HepG2 (cell line): ENCODE data around the gene SLC29A1. TPM values are rescaled to one million over a fixed set of nuclear protein-coding genes. Genes with fewer than 3 reads are reported as not detected.

Experiments used
- ASH2L ChIP-seq: fragments of 300-600, 200-600 bp; sonication (generic); IDR thresholded peaks from 2 replicates; pipeline ENCODE4 v1.7.0; 2017; ENCODE audit warnings: low read depth, mild to moderate bottlenecking, moderate library complexity, mixed read lengths, low read length; ENCODE audit not compliant: insufficient read length
- ATF2 ChIP-seq: sonication (generic); formaldehyde crosslinking; IDR thresholded peaks from 2 replicates; pipeline ENCODE4 v1.4.0; 2020; ENCODE audit warnings: missing genetic modification reagents
- ERF ChIP-seq: IDR thresholded peaks from 2 replicates; pipeline ENCODE4 v1.6.1; 2018; ENCODE audit warnings: missing biosample characterization, missing genetic modification reagents
- MAFF ChIP-seq: IDR thresholded peaks from 2 replicates; pipeline ENCODE4 v1.6.1; 2011; ENCODE audit warnings: low read depth, low read length, improper control_type of control experiment
- NCOA1 ChIP-seq: sonication (generic); formaldehyde crosslinking; IDR thresholded peaks from 2 replicates; pipeline ENCODE4 v1.9.0; 2021; ENCODE audit warnings: missing genetic modification reagents
- NFE2 ChIP-seq: sonication (generic); formaldehyde crosslinking; IDR thresholded peaks from 2 replicates; pipeline ENCODE4 v1.4.0; 2020; ENCODE audit warnings: missing genetic modification reagents
- NFIC ChIP-seq: IDR thresholded peaks from 2 replicates; pipeline ENCODE4 v1.6.1; 2012; ENCODE audit warnings: mild to moderate bottlenecking, low read length, inconsistent platforms
- NR2C2 ChIP-seq: sonication (generic); formaldehyde crosslinking; IDR thresholded peaks from 2 replicates; pipeline ENCODE4 v1.4.0; 2020; ENCODE audit warnings: missing genetic modification reagents, mild to moderate bottlenecking, moderate library complexity, borderline replicate concordance
- PREB ChIP-seq: sonication (generic); formaldehyde crosslinking; IDR thresholded peaks from 2 replicates; pipeline ENCODE4 v1.4.0; 2020; ENCODE audit warnings: missing genetic modification reagents
- PTBP1 ChIP-seq: fragments of 200-400 bp; formaldehyde crosslinking; IDR thresholded peaks from 2 replicates; pipeline ENCODE4 v1.6.1; 2018; ENCODE audit warnings: low read length, low read depth; ENCODE audit not compliant: poor library complexity, severe bottlenecking
- RAD51 ChIP-seq: fragments of 450-650 bp; IDR thresholded peaks from 2 replicates; pipeline ENCODE4 v1.6.1; 2016; ENCODE audit warnings: borderline replicate concordance
- SYNCRIP ChIP-seq: fragments of 200-400 bp; formaldehyde crosslinking; IDR thresholded peaks from 2 replicates; pipeline ENCODE4 v1.6.1; 2018; ENCODE audit warnings: mild to moderate bottlenecking, low read depth, low read length; ENCODE audit not compliant: insufficient read depth
- TEF ChIP-seq: sonication (generic); formaldehyde crosslinking; IDR thresholded peaks from 2 replicates; pipeline ENCODE4 v1.5.0; 2020; ENCODE audit warnings: missing genetic modification reagents
- ZHX1 ChIP-seq: sonication (generic); formaldehyde crosslinking; IDR thresholded peaks from 2 replicates; pipeline ENCODE4 v1.8.1; 2022; ENCODE audit warnings: low read depth, mild to moderate bottlenecking, missing genetic modification reagents
- ZNF350 ChIP-seq: sonication (generic); formaldehyde crosslinking; IDR thresholded peaks from 2 replicates; pipeline ENCODE4 v1.4.0; 2020; ENCODE audit warnings: mild to moderate bottlenecking, low read depth, missing genetic modification reagents, borderline replicate concordance
- ZNF468 ChIP-seq: sonication (generic); formaldehyde crosslinking; IDR thresholded peaks from 2 replicates; pipeline ENCODE4 v1.8.0; 2022; ENCODE audit warnings: mild to moderate bottlenecking, moderate library complexity, missing genetic modification reagents
- ZNF567 ChIP-seq: sonication (generic); formaldehyde crosslinking; IDR thresholded peaks from 2 replicates; pipeline ENCODE4 v1.8.1; 2023; ENCODE audit warnings: mild to moderate bottlenecking, missing genetic modification reagents, borderline replicate concordance
- ZNF780A ChIP-seq: sonication (generic); formaldehyde crosslinking; IDR thresholded peaks from 2 replicates; pipeline ENCODE4 v1.8.0; 2022; ENCODE audit warnings: mild to moderate bottlenecking, missing genetic modification reagents, moderate library complexity
- polyA plus RNA-seq, 8 experiments: library from polyadenylated mRNA; depleted of rRNA in 3 of 8; stranded (reverse) in 7 of 8; unstranded in 1 of 8; fragments of >200 nt; fragmentation: Illumina TruSeq in 4 of 8; extraction: Trizol in 4 of 8; gene quantifications; 2 replicates each; pipeline versions ENCODE4 v1.2.1 to v1.2.3, GENCODE V29; 2011 to 2016; ENCODE audit warnings: low read depth in 4 of 8, missing spikeins in 1 of 8, mixed read lengths in 1 of 8; ENCODE audit not compliant: insufficient read depth in 1 of 8
- total RNA-seq, 5 experiments: library from RNA; depleted of rRNA; stranded (reverse); fragments of >200 nt; fragmentation: Illumina TruSeq; extraction: Trizol; gene quantifications; 2 replicates each; pipeline ENCODE4 v1.2.3, GENCODE V29; 2016; ENCODE audit warnings: low read depth in 1 of 5
- TF ChIP-seq, protein P1 (sequence below): sonication (generic); formaldehyde crosslinking; IDR thresholded peaks from 2 replicates; pipeline ENCODE4 v1.4.0; 2020; ENCODE audit warnings: missing genetic modification reagents, mild to moderate bottlenecking, borderline replicate concordance

Gene SLC29A1
- total and polyA plus RNA-seq, 2 of the 13 experiments (the other 11 are each of a cell fraction or from before 2014, with no cell fraction given) = 43.2 to 106 TPM

GRCh38 chr6:44257025-44257752 lies 33.8 kb downstream of the SLC29A1 start, which contains the start of gene SLC35B2 (continued):
- TF ChIP-seq, protein P1, sequence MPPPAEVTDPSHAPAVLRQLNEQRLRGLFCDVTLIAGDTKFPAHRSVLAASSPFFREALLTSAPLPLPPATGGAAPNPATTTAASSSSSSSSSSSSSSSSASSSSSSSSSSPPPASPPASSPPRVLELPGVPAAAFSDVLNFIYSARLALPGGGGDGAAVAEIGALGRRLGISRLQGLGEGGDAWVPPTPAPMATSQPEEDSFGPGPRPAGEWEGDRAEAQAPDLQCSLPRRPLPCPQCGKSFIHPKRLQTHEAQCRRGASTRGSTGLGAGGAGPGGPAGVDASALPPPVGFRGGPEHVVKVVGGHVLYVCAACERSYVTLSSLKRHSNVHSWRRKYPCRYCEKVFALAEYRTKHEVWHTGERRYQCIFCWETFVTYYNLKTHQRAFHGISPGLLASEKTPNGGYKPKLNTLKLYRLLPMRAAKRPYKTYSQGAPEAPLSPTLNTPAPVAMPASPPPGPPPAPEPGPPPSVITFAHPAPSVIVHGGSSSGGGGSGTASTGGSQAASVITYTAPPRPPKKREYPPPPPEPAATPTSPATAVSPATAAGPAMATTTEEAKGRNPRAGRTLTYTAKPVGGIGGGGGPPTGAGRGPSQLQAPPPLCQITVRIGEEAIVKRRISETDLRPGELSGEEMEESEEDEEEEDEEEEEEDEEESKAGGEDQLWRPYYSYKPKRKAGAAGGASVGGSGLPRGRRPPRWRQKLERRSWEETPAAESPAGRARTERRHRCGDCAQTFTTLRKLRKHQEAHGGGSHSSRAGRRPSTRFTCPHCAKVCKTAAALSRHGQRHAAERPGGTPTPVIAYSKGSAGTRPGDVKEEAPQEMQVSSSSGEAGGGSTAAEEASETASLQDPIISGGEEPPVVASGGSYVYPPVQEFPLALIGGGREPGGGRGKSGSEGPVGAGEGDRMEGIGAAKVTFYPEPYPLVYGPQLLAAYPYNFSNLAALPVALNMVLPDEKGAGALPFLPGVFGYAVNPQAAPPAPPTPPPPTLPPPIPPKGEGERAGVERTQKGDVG (CRISPR knock-in tag) = 0 out of 2 replicates have a peak, but pooled peaks have one; percentile 31
- TF ChIP-seq NFIC (peak; percentile 60; the same call in 1 of the 2 replicates), TEF (CRISPR knock-in tag) (no peak), ASH2L (peak; percentile 95), ZNF350 (peak; percentile 90), ERF (CRISPR knock-in tag) (peak; percentile 86), PREB (no peak), NFE2 (CRISPR knock-in tag) (no peak), SYNCRIP (no peak), NCOA1 (peak; percentile 94), RAD51 (peak; percentile 97), ATF2 (CRISPR knock-in tag) (no peak), MAFF (no peak), ZNF567 (CRISPR knock-in tag) (peak; percentile 83; the same call in 1 of the 2 replicates), NR2C2 (peak; percentile 79; the same call in 1 of the 2 replicates), PTBP1 (peak; percentile 23), ZHX1 (CRISPR knock-in tag) (peak; percentile 66; the same call in 1 of the 2 replicates), ZNF780A (CRISPR knock-in tag) (no peak), ZNF468 (no peak)
